ENCODE results near the gene SPATC1L. TPM values are rescaled to one million over a fixed set of nuclear protein-coding genes. Genes with fewer than 3 reads are reported as not detected.

SPATC1L gene
- total RNA-seq, 1 donor from 2014 or later = 2.8 TPM

GRCh38 chr21:46131588-46131837 lies 52.7 kb downstream of the SPATC1L start:
- no peak for DNase-seq

DNA sequence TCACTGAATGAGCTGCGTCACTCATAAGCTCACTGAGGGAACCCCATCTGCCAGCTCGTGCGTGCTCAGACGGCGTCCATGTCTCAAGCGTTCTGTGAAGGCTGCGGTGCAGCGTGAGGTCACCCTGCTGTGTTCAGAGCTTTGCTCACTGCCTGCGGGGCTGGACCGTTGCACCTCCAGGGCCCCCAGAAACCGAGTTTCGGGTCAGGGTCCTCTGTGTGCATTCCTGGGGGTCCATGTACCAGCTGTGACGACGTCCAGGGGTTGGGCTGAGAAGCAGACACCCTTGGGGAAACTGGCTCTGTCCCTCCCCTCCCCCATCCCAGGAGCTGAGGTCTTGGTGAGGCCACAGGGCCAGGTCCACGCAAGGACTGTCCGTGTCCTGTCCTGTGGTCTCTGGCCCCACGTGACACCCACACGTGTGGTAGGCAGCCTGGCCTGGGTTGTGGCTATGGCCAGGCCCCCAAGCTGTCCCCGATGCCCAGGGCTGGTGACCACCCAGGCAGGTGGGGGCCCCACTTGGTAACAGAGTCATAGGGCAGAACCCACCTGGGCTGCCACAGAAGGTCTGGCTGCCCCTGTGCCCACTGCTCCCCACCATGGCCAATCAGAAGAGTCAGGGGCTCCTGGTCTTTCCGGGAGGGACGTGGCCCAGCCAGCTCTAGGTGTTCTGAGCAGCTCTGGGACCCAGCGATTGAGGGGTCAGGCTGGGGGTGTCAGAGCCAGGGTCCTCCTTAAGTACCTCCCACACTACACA lies 53.2 kb downstream of the SPATC1L start:
- no peak for DNase-seq

DNA sequence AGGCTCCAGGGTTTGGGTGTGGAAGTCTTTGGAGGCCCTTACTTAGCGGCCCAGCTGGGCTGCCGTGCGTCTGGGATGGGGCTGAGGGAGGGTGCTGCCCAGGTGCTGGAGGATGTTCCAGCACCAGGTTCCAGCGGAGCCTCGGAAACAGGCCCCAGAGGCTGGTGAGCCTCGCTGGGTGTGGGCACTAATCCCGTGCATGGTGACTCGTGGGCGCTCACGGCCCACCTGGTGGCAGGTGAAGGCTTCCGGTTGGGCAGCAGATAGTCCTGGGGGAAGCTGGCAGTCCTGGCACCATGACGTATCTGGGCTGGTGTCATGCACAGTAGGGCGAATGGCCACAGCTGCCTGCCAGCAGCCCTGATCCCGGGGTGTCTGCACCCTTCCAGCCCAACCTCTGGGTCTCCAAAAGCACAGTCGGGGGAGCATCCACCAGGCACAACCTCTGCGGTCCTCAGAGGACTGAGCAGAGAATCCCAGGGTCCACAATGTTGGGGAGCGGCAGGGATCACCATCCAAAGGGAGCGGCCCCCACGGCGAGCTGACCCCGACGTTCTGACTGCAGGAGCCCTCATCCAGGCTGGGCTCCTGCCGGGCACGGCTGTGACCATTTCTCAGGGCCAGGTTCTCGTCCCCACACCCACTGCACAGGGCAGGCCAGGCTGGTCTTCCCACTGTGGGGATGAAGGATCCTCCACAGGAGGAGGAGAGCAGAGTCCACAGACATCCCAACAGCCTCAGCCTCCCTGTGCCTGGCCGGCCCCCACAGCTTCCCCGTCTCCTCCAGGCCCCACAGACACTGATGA lies 54.2 kb downstream of the SPATC1L start:
- no peak for DNase-seq

DNA sequence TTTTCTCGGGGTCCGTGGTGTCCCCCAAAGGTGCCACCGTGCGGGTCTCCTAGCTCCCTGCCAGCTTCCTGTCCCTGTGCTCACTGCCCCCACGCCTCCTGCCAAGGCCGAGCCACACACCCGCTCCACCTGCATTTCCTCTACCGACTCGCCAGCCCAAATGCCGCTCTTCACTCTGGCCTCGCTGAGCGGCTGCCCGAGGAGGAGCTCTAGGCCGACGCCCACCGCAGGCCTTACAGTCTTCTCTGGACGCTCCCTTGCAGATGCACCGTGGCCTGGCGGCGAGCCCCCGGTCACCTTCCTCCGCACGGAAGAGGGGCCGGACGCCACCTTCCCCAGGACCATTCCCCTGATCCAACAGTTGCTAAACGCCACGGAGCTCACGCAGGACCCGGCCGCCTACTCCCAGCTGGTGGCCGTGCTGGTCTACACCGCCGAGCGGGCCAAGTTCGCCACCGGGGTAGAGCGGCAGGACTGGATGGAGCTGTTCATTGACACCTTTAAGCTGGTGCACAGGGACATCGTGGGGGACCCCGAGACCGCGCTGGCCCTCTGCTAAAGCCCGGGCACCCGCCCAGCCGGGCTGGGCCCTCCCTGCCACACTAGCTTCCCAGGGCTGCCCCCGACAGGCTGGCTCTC lies 55.2 kb downstream of the SPATC1L start:
- no peak for DNase-seq

DNA sequence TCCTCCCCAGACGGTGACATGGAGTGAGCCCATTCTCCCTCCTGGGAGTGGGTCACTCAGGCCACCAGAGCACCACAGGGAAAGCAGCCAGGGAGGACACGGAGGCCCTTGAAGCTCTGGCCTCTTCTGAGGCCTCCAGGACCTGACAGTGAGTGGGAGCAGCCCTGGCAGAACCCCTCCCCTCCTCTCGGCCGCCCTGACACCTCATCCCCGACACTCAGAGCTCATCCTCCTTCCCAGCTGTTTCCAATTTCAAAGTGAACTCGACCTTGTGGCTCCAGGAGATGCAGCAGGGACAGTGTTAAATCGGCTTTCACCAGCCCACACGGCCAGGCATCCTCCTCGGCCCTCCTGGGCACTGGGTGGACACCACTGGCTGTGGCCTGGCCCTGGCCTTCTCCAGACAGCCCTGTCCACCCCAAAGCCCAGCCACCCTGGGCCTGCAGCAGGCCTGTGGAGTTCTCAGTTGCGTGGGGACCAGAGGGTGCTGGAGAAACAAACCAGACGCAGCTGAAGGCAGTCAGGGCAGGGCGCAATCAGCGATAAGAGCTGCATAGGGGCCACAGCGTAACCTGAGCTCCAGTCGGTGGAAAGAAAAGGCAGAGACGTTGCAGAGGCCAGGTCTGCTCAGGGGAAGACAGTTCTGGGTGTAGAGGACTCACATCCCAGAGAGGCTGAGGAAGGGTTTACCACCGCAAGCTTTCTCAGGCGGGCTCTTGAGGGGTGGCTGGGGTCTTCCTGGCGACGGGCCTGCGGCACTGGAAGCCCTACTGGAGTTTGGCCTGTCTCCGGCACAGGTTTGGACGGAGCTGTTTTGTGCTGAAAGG lies 55.9 kb downstream of the SPATC1L start:
- DNase-seq = no peak

DNA sequence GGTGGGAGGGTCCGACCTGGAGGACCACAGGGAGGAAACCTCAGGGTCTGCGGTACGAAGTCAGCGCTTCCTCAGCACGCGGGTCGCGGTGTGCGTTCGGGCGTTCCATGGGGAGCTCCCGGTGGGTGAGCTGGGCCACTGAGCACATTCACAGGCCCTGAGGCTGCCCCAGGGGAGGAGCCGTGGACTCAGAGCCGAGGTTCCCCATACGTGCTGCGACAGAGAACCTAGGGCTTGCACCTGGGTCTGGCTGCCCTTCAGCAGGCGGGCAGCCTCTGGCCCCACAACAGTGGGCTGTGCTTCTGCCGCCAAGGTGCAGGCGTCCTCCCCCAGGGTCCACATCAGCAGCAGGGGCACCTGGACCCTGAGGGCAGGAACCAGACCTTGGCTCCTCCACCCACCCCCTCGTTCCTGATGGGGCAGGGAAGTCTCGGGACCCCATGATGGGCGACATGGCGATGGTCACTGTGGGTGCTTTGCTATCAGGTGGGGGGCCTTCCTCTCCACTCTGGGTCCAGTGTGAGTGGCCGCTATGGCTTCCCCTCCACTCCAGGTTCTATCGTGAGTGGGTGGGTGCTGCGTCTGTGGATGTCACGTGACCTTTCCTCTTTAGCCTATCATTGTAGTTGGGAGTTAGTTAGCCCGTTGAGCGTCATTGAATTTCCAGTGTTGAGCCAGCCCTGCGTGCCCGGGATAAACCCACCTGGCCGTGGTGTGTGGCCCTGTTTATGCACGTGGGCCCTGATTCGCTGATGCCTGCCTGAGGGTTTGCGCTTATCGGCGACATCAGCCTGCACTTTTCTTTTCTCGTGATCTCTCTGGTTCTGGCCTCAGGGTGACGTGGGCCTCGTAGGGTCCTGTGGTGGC lies 56.8 kb downstream of the SPATC1L start:
- no peak for DNase-seq

DNA sequence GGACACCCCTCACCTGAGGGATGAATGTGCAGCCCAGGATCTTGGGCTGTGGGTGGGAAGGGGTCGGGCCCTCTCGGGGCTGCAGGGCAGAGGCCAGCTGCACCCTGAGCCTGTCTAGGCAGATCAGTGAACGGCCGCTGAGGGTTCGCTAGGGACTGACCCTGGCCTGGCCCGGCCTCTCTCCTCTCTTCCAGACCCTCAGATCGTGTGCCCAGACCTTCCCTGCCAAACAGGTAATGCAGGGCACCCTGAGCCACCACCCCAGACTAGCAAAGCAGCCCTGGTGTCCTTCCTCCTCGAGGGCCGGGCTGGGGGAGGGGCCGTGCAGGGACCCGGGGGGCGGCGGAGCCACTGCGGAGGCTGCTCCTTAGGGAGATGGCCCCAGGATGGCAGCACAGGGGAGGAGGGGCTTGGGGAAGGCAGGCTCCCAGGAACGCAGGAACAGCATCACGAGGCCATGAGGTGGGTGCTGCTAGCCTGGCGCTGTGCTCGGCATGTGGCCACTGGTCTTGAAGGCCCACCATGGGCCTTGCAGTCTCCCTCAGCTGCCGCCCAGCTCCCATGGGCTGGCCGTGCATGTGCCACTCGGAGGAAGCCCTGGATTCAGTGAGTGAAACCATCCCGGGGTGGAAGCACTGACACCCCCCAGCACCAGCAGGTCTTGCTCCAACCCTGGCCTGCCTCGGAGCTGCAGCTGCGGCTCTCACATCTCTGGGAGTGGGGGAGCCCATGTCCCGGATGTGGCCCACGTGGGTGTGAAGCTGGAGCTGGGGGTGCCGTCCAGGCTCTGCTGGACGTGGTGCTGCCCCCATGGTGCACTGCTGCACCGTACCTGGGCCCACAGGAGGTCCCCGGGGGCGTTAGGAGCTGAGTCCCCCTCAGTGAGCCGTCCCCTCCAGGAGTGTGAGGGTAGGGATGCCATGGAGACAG lies 57.7 kb downstream of the SPATC1L start:
- DNase-seq = no peak

DNA sequence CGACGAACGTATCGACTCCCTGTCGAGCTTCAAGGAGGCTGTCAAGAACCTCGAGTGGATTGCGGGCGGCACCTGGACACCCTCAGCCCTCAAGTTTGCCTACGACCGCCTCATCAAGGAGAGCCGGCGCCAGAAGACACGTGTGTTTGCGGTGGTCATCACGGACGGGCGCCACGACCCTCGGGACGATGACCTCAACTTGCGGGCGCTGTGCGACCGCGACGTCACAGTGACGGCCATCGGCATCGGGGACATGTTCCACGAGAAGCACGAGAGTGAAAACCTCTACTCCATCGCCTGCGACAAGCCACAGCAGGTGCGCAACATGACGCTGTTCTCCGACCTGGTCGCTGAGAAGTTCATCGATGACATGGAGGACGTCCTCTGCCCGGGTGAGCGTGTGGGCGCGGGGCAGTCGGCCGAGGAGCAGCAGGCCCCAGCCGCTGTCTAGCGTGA lies 58.4 kb downstream of the SPATC1L start:
- no peak for DNase-seq

DNA sequence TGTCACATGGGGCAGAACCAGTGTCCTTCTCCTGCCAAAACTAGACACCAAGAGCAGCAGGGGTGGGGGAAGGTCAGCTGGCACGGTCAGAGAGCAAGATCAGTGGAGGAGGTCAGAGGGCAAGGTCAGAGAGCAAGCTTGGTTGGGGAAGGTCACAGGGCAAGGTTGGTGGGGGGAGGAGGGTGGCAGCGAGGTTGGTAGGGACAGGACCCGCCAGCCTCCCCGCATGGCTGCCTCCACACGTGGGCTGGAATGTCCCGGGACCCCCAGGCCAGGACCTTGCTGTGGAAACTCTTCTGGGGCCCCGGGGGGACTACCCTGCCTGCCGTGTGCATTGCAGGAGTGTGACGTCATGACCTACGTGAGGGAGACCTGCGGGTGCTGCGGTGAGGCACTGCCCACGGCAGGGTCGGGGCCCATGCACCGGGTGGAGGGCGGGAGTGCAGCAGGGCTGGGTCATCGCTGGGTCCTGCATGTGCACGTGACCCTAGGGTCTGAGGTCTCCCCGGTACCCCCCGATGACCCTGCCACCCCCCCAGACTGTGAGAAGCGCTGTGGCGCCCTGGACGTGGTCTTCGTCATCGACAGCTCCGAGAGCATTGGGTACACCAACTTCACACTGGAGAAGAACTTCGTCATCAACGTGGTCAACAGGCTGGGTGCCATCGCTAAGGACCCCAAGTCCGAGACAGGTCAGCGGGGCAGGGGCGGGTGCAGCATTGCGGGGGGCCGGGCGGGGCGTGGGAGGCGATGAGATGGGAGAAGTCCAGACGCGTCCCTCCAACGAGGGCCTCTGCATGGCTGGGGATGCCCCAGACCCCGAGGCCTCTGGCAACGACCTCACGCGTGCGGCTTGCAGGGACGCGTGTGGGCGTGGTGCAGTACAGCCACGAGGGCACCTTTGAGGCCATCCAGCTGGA lies 59.1 kb downstream of the SPATC1L start:
- DNase-seq = no peak

GRCh38 chr21:46124083-46124925 lies 60.0 kb downstream of the SPATC1L start:
- DNase-seq = no peak

DNA sequence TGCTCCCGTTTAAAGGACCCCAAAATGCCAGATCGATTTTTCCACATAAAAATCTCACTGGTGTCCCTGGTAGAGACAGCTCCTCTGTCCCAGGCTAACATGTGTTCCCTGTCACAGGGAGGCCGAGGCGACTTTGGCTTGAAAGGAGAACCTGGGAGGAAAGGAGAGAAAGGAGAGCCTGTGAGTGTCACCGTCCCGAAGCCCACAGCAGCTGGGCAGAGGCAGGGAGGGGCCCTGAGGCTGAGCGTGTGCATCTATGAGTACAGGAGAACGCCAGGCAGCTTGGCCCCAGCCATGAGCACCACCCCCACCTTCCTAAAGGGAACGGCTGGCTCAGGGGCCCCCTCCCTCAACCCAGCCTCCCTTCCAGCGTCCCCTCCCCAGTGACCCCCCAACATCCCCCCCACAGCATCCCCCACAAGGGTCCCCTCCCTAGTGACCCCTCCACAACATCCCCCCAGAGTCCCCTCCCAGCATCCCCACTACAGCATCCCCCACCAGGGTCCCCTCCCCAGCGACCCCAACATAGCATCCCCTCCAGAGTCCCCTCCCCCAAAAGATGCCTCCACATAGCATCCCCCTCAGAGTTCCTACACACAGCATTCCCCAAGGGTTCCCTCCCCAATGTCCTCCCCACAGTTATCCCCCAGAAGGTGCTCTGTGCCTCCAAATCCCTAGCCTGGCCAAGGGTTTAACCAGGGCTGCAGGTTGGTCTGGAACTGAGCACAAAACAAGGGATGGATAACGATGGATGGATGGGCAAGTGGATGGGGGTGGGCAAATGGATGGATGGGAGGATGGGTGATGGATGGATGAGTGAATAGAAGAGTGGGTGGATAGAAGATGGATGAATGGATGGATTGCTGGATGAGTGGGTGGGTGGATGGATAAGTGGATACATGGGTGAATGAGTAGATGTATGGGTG lies 61.2 kb downstream of the SPATC1L start:
- DNase-seq = no peak

- no peak for DNase-seq
Observed at GRCh38 chr21:46122237-46122671, 62.0 kb downstream of the SPATC1L start.

DNA sequence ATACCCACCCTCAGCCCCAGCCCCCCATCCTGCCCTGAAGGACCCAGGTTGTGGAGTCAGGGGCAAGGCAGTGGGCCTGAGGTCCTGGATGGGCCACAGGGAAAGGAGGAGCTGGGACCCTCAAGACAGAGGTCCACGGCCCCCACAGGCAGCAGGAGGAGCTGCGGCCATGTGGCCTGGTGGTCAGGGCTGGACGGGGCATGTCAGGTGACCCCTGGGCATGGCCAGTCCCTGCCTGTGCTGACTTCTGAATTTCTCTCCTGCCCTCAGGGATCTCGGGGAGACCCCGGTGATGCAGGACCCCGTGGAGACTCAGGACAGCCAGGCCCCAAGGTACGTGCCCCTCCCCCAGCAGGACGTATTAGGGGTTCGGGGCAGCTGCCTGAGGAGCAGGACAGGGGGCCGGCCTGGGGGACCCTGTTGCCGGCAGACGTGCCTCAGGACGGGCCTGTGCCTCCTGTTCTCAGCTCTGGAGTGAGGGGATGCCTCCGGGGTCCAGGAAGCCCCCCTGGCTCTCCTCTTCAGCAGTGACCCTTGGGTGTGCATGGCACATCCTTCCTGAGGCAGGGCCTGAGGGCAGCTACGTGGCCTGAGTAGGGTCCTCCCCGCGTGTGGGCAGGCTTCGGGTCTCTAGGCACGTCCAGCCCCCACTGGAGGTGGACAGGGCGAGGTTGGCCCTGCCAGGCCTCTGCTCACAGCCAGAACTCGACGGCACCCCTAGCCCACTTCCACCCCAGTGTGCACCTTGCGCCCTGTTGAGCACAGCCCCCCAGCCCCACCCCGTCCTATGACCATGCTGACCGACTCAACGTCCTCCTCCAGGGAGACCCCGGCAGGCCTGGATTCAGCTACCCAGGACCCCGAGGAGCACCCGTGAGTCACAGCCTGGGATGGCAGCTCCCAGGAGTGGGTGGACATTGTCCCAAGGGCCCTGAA lies 62.7 kb downstream of the SPATC1L start:
- no peak for DNase-seq

- DNase-seq = no peak
Observed at GRCh38 chr21:46120301-46121285, 63.7 kb downstream of the SPATC1L start.
